ENCODE data around the gene CRIP2. TPM values are rescaled to one million over a fixed set of nuclear protein-coding genes. Genes with fewer than 3 reads are reported as not detected.

The CRIP2 gene
- total RNA-seq, 2 donors from 2014 or later: 0.97 to 2.2 TPM

DNA sequence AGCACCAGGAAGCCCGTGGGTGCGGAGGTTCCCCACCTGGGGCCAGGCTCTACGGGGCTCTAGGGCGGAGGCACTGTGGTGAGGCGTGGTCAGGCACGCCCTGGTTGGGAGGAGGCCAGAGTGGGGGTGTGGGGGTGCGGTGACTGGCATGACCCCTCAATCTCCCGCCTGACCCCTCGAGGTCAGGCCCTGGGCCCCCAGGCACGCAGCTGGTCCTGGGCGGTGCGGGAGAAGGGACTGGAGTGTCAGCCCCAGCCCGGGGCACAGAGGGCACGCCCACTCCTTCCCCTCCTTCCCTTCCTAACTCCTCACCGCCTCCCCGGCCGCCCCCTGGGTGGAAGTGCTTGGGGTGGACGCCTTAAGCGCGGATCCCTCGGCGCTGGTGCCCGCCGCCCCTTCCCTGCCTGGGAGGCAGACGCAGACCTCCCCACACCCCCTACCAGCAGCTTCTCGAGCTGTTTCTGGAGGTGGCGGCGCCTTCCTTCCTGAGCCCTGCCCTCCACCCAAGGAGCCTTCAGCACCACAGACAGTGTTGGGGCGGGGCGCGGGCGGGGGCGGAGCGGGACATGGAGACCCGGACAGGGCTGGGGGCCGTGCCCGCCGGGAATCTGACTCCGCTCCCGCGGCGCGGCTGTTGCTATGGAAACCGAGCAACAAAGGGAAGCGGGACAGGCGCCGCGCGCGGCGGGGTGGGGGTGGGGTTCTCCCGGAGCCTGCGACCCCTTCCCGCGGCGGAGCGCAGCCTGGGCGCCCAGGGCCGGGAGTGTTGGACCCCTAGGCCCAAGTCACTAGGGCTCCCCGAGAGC, 741 bp upstream of the CRIP2 start:
- Mint-ChIP-seq H3K4me1 (peaks cover 5% of the 10 kb centered on the region), H3K36me3 (ENCODE audit: low read depth) (no peaks in the 10 kb centered on the region), H3K4me3 (peak overlapping the region; percentile 38), H3K27me3 (no peaks in the 10 kb centered on the region), H3K27ac (no peak overlapping the region), H3K9me3 (no peaks in the 10 kb centered on the region)
- ATAC-seq (replicated peaks): peak; percentile 65

DNA sequence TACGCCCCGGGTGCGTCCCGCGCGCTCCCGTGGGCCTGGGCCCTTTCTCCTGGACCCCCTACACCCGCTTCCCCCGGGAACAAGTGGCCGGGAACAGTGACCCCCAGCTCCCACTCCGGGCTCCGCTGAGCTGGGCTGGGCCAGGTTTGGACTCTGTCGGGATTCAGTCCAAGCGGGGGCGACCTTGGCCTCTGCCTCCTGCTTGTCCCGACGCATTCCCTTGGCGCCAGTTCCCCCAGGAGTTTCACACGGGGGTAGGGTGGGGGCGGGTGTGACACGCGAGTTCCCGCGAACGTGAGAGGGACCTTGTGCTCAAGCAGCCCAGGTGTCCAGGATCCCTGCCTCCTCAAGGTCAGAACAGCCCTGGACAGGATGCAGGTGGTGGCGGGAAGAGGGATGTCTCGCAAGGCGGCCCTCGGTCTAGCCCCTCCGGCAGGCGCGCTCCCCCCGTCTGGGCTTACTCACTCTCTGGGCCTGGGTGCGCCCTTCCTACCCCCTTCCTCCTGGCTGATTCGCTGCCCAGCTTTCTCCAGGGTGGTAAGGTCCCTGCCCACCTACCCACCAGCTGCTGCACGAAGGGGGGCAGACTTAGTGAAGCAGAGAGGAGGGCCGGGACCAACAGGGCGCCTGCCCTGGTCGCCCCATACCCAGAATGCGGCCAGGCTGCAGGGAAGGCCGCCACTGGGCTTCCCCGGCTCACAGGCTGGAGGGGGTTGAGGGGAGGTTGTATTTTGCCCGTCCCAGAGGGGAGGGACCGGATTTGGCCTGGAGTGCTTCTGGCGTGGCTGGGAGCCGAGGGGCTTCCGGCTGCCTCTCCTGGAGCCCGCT, 862 bp downstream of the CRIP2 start:
- peaks cover 5% of the 10 kb centered on the region for H3K4me1 Mint-ChIP-seq
- ATAC-seq (replicated peaks): no peak
- H3K27me3 Mint-ChIP-seq: no peaks in the 10 kb centered on the region
- no peaks in the 10 kb centered on the region for H3K36me3 Mint-ChIP-seq (ENCODE audit: low read depth)
- no peak overlapping the region for H3K27ac Mint-ChIP-seq
- peak overlapping the region; percentile 37 for H3K4me3 Mint-ChIP-seq
- H3K9me3 Mint-ChIP-seq: no peaks in the 10 kb centered on the region

- no peak for ATAC-seq (replicated peaks)
- Mint-ChIP-seq H3K27ac (no peak overlapping the region), H3K36me3 (ENCODE audit: low read depth) (no peaks in the 10 kb centered on the region), H3K4me1 (peaks cover 5% of the 10 kb centered on the region), H3K4me3 (peak overlapping the region; percentile 37), H3K9me3 (no peaks in the 10 kb centered on the region), H3K27me3 (no peaks in the 10 kb centered on the region)
These were observed 1.6 kb downstream of the CRIP2 start for GRCh38 chr14:105476097-105476830.

- ATAC-seq (replicated peaks): no peak
- no peaks in the 10 kb centered on the region for H3K27me3 Mint-ChIP-seq
- peak overlapping the region; percentile 14 for H3K4me3 Mint-ChIP-seq
- H3K4me1 Mint-ChIP-seq: peaks cover 7% of the 10 kb centered on the region
- no peaks in the 10 kb centered on the region for H3K9me3 Mint-ChIP-seq
- H3K36me3 Mint-ChIP-seq (ENCODE audit: low read depth): no peaks in the 10 kb centered on the region
- no peak overlapping the region for H3K27ac Mint-ChIP-seq
These were observed 2.4 kb downstream of the CRIP2 start for GRCh38 chr14:105476831-105477659.

- Mint-ChIP-seq H3K27ac (no peak overlapping the region), H3K9me3 (no peaks in the 10 kb centered on the region), H3K36me3 (ENCODE audit: low read depth) (no peaks in the 10 kb centered on the region), H3K4me1 (peaks cover 13% of the 10 kb centered on the region), H3K27me3 (no peaks in the 10 kb centered on the region), H3K4me3 (peak overlapping the region; percentile 14)
- ATAC-seq (replicated peaks): no peak
These were observed 3.2 kb downstream of the CRIP2 start for GRCh38 chr14:105477660-105478397.

DNA sequence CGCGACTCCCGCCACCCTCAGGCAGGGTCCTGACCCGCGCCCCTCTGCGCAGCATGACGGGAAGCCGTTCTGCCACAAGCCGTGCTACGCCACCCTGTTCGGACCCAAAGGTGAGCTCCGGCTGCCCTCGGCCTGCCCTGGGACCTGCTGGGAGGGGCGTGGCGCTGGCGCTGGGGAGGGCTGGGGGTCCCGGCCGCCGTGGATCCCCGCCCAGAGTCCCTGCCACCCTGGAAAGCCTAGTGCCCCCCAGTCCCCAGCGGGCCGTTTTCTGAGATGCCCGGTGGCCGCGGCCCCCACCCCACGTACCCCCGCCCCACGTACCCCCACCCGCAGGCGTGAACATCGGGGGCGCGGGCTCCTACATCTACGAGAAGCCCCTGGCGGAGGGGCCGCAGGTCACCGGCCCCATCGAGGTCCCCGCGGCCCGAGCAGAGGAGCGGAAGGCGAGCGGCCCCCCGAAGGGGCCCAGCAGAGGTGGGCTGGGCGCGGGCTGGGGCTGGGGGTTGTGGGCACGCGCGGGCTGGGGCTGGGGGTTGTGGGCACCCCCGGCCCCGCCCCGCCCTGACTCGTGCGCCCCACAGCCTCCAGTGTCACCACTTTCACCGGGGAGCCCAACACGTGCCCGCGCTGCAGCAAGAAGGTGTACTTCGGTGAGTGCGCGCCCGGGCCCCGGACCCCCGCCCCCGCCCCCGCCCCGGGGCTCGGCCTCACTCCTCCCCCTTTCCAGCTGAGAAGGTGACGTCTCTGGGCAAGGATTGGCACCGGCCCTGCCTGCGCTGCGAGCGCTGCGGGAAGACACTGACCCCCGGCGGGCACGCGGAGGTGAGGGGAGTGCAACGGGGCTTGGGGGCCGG, 4.0 kb downstream of the CRIP2 start:
- H3K4me1 Mint-ChIP-seq: peaks cover 13% of the 10 kb centered on the region
- H3K4me3 Mint-ChIP-seq: no peak overlapping the region
- no peaks in the 10 kb centered on the region for H3K27me3 Mint-ChIP-seq
- H3K36me3 Mint-ChIP-seq (ENCODE audit: low read depth): no peaks in the 10 kb centered on the region
- ATAC-seq (replicated peaks): no peak
- H3K27ac Mint-ChIP-seq: no peak overlapping the region
- H3K9me3 Mint-ChIP-seq: no peaks in the 10 kb centered on the region

GRCh38 chr14:105479431-105480158, 5.0 kb downstream of the CRIP2 start:
- no peaks in the 10 kb centered on the region for H3K36me3 Mint-ChIP-seq (ENCODE audit: low read depth)
- H3K4me1 Mint-ChIP-seq: peaks cover 18% of the 10 kb centered on the region
- no peaks in the 10 kb centered on the region for H3K27me3 Mint-ChIP-seq
- no peak overlapping the region for H3K27ac Mint-ChIP-seq
- H3K9me3 Mint-ChIP-seq: no peaks in the 10 kb centered on the region
- ATAC-seq (replicated peaks): no peak
- no peak overlapping the region for H3K4me3 Mint-ChIP-seq

- peak overlapping the region; percentile 100 for H3K27ac Mint-ChIP-seq
- H3K4me3 Mint-ChIP-seq: peak overlapping the region; percentile 78
- no peaks in the 10 kb centered on the region for H3K27me3 Mint-ChIP-seq
- no peak for ATAC-seq (replicated peaks)
- no peaks in the 10 kb centered on the region for H3K9me3 Mint-ChIP-seq
- peaks cover 20% of the 10 kb centered on the region for H3K4me1 Mint-ChIP-seq
- H3K36me3 Mint-ChIP-seq (ENCODE audit: low read depth): no peaks in the 10 kb centered on the region
These were observed 5.7 kb downstream of the CRIP2 start for GRCh38 chr14:105480199-105480746.

DNA sequence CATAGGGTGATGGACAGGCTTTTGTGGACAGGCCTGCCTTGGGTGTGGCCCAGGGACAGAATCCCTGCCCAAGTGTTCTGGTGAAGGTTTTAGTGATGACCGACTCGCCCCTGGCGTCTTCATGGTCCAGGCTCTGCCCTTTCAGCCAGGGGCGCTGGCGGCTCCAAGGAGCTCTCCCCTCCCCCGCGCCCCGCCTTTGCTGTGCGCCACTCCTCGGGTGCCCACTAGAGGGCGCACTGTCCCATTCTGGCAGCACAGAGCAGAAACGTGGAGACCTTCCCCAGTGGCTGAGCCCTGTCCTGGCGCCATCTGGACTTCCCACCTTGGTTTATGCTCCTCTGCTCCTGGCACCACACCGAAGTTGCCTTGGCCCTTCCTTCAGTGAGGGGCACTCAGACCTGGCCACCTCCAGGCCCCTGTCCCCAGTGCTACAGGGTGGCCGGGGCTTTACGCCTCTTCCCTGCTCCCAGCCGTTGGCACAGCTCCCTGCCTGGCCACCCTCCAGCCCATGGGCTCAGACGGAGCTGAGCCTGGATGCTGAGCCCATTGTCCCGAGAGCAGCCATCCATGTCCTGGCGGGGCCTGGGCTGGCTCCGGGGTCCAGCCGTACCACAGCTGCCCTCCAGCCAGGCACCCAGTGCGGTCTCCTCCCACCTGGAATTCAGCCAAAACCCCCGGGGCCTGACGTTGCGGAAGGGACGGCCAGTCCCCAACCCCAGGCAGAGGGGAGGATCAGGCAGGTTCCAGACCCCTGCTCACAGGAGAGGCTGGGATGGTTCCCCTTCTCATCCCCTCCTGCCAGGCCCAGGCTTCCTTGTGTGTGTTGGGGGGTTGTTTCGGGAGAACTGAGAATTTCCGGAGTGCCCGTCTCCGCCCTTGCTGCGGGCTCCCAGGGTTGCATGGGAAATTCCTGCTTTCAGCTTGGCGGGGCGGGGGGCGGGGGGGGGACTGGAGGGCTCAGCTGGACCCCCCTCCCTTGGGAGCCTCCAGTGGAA, 6.5 kb downstream of the CRIP2 start:
- Mint-ChIP-seq H3K27me3 (no peaks in the 10 kb centered on the region), H3K4me1 (peaks cover 20% of the 10 kb centered on the region), H3K36me3 (ENCODE audit: low read depth) (no peaks in the 10 kb centered on the region), H3K4me3 (peak overlapping the region; percentile 78), H3K27ac (peak overlapping the region; percentile 100), H3K9me3 (no peaks in the 10 kb centered on the region)
- ATAC-seq (replicated peaks): peak; percentile 69

- H3K4me1 Mint-ChIP-seq: peaks cover 20% of the 10 kb centered on the region
These were observed 7.4 kb downstream of the CRIP2 start for GRCh38 chr14:105481886-105482457.

More at GRCh38 chr14:105481886-105482457, 7.4 kb downstream of the CRIP2 start:
- H3K27me3 Mint-ChIP-seq: no peaks in the 10 kb centered on the region
- no peaks in the 10 kb centered on the region for H3K9me3 Mint-ChIP-seq
- H3K4me3 Mint-ChIP-seq: peak overlapping the region; percentile 78
- peak; percentile 76 for ATAC-seq (replicated peaks)
- peak overlapping the region; percentile 100 for H3K27ac Mint-ChIP-seq
- no peaks in the 10 kb centered on the region for H3K36me3 Mint-ChIP-seq (ENCODE audit: low read depth)

All from activated T-helper 17 cell treated with anti-CD3 and anti-CD28 coated beads, Interleukin-2, amount 50 U/mL, for 72 hours (primary cell).